Measurements from ENCODE around the gene NLRP6.

GRCh38 chr11:326842-327580 lies 48.8 kb downstream of the NLRP6 start:
- TF ChIP-seq CTCF (IDR thresholded peaks at IDR 0.05; ENCODE audit: low read depth, low read length, poor library complexity, severe bottlenecking) = no peak
- no peak for TF ChIP-seq EZH2phosphoT487 (IDR thresholded peaks at IDR 0.05; ENCODE audit: borderline replicate concordance, low read length)
